ENCODE measurements around the gene MRPL3. TPM values are rescaled to one million over a fixed set of nuclear protein-coding genes. Genes with fewer than 3 reads are reported as not detected.
A peak's percentile ranks its signal among the peaks of the same experiment; 100 is the strongest.

Gene MRPL3
- total and polyA plus RNA-seq, 4 experiments from 2014 or later, result 45.8 to 110 (median 65.3) TPM

- CTCF ChIA-PET (ENCODE audit: partially characterized antibody), result interaction anchor here (1.3 kb wide), 1 partner anchor 9 kb away, joined by 3 read pairs; no protein-coding TSS in a partner anchor
- intact Hi-C loops (cut with micrococcal nuclease), result no loop called here
- peaks cover 9% of the 10 kb centered on the region for H3K4me1 ChIP-seq (ENCODE audit: insufficient read depth, low read length)
- no peaks in the 10 kb centered on the region for H3K9me3 ChIP-seq (ENCODE audit: control insufficient read depth in 1 of 2, low read length in 2 of 2)
- Mint-ChIP-seq H3K4me3 (no peak overlapping the region), H3K9me3 (no peaks in the 10 kb centered on the region), H3K4me1 (peaks cover 16 to 39% (median 22%) of the 10 kb centered on the region in 4 donors), H3K36me3 (peaks cover 30 to 40% of the 10 kb centered on the region in 2 donors), H3K27me3 (no peaks in the 10 kb centered on the region), H3K27ac (no peak overlapping the region)
- no peak overlapping the region for H3K4me3 ChIP-seq (ENCODE audit: low read length in 2 of 2)
- peaks cover 17% of the 10 kb centered on the region for H3K36me3 ChIP-seq (ENCODE audit: insufficient read depth, low read length)
- no peak overlapping the region for H3K27ac ChIP-seq (ENCODE audit: low read depth, low read length)
- POLR2A ChIA-PET (ENCODE audit: partially characterized antibody), result no interaction called here
- H3K27me3 ChIP-seq (ENCODE audit: insufficient read depth, low read length), result no peaks in the 10 kb centered on the region
- DNase-seq, result no peak
Measured at GRCh38 chr3:131480116-131480515, 22.7 kb downstream of the MRPL3 start.

- peaks cover 24 to 40% of the 10 kb centered on the region in 2 donors for H3K36me3 Mint-ChIP-seq
- Histone ChIP-seq H3K27me3 (ENCODE audit: insufficient read depth, low read length) (no peaks in the 10 kb centered on the region), H3K27ac (ENCODE audit: low read depth, low read length) (no peak overlapping the region), H3K4me3 (ENCODE audit: low read length in 2 of 2) (no peak overlapping the region), H3K9me3 (ENCODE audit: control insufficient read depth in 1 of 2, low read length in 2 of 2) (no peaks in the 10 kb centered on the region), H3K4me1 (ENCODE audit: insufficient read depth, low read length) (peaks cover 13% of the 10 kb centered on the region), H3K36me3 (ENCODE audit: insufficient read depth, low read length) (peaks cover 5% of the 10 kb centered on the region)
- no peaks in the 10 kb centered on the region for H3K27me3 Mint-ChIP-seq
- CTCF ChIA-PET (ENCODE audit: partially characterized antibody), result no interaction called here
- H3K4me1 Mint-ChIP-seq, result peaks cover 28 to 50% (median 33%) of the 10 kb centered on the region in 4 donors
- intact Hi-C loops (cut with micrococcal nuclease), result no loop called here
- DNase-seq, result no peak
- no peaks in the 10 kb centered on the region for H3K9me3 Mint-ChIP-seq
- no peak overlapping the region for H3K4me3 Mint-ChIP-seq
- POLR2A ChIA-PET (ENCODE audit: partially characterized antibody), result interaction anchor here (0.6 kb wide), 1 partner anchor 465 kb away, joined by 4 read pairs; no protein-coding TSS in a partner anchor
- H3K27ac Mint-ChIP-seq, result peak overlapping the region in 1 of 7 donors; percentile 43
Measured at GRCh38 chr3:131477813-131478212, 25.0 kb downstream of the MRPL3 start.

GRCh38 chr3:131474115-131474514 is 28.7 kb downstream of the MRPL3 start:
- Mint-ChIP-seq H3K4me3 (peak overlapping the region in 2 of 8 donors; percentile 6 to 10), H3K36me3 (peaks cover 32 to 46% of the 10 kb centered on the region in 2 donors), H3K27ac (peak overlapping the region in 2 of 7 donors; percentile 7 to 40), H3K4me1 (peaks cover 30 to 54% (median 37%) of the 10 kb centered on the region in 4 donors), H3K9me3 (no peaks in the 10 kb centered on the region), H3K27me3 (no peaks in the 10 kb centered on the region)
- H3K4me1 ChIP-seq (ENCODE audit: insufficient read depth, low read length), result peaks cover 13% of the 10 kb centered on the region
- intact Hi-C loops (cut with micrococcal nuclease), result no loop called here
- H3K27me3 ChIP-seq (ENCODE audit: insufficient read depth, low read length), result no peaks in the 10 kb centered on the region
- peaks cover 18% of the 10 kb centered on the region for H3K36me3 ChIP-seq (ENCODE audit: insufficient read depth, low read length)
- POLR2A ChIA-PET (ENCODE audit: partially characterized antibody), result no interaction called here
- no peak overlapping the region for H3K27ac ChIP-seq (ENCODE audit: low read depth, low read length)
- CTCF ChIA-PET (ENCODE audit: partially characterized antibody), result no interaction called here
- H3K4me3 ChIP-seq (ENCODE audit: low read length in 2 of 2), result no peak overlapping the region
- H3K9me3 ChIP-seq (ENCODE audit: control insufficient read depth in 1 of 2, low read length in 2 of 2), result no peaks in the 10 kb centered on the region
- no peak for DNase-seq

- H3K27me3 Mint-ChIP-seq, result no peaks in the 10 kb centered on the region
- intact Hi-C loops (cut with micrococcal nuclease), result no loop called here
- POLR2A ChIA-PET (ENCODE audit: partially characterized antibody), result no interaction called here
Measured at GRCh38 chr3:131470377-131470776, 32.4 kb downstream of the MRPL3 start.

GRCh38 chr3:131458653-131459052 is 44.1 kb downstream of the MRPL3 start:
- Histone ChIP-seq H3K36me3 (ENCODE audit: insufficient read depth, low read length) (no peaks in the 10 kb centered on the region), H3K27ac (ENCODE audit: low read depth, low read length) (no peak overlapping the region), H3K4me1 (ENCODE audit: insufficient read depth, low read length) (no peaks in the 10 kb centered on the region), H3K27me3 (ENCODE audit: insufficient read depth, low read length) (no peaks in the 10 kb centered on the region), H3K9me3 (ENCODE audit: control insufficient read depth in 1 of 2, low read length in 2 of 2) (no peaks in the 10 kb centered on the region), H3K4me3 (ENCODE audit: low read length in 2 of 2) (no peak overlapping the region)
- no peak overlapping the region for H3K27ac Mint-ChIP-seq
- POLR2A ChIA-PET (ENCODE audit: partially characterized antibody), result no interaction called here
- H3K4me1 Mint-ChIP-seq, result peaks cover 0 to 2% (median 0%) of the 10 kb centered on the region in 4 donors
- H3K9me3 Mint-ChIP-seq, result no peaks in the 10 kb centered on the region
- H3K36me3 Mint-ChIP-seq, result peaks cover 36 to 39% of the 10 kb centered on the region in 2 donors
- intact Hi-C loops (cut with micrococcal nuclease), result no loop called here
- H3K27me3 Mint-ChIP-seq, result no peaks in the 10 kb centered on the region
- no peak for DNase-seq
- H3K4me3 Mint-ChIP-seq, result no peak overlapping the region
- CTCF ChIA-PET (ENCODE audit: partially characterized antibody), result interaction anchor here (1.2 kb wide), 1 partner anchor 8 kb away, joined by 3 read pairs; no protein-coding TSS in a partner anchor

More at GRCh38 chr3:131470377-131470776, 32.4 kb downstream of the MRPL3 start:
- DNase-seq, result no peak
- no peak overlapping the region for H3K4me3 Mint-ChIP-seq
- Histone ChIP-seq H3K4me1 (ENCODE audit: insufficient read depth, low read length) (peaks cover 13% of the 10 kb centered on the region), H3K9me3 (ENCODE audit: control insufficient read depth in 1 of 2, low read length in 2 of 2) (no peaks in the 10 kb centered on the region), H3K27ac (ENCODE audit: low read depth, low read length) (no peak overlapping the region), H3K27me3 (ENCODE audit: insufficient read depth, low read length) (no peaks in the 10 kb centered on the region), H3K36me3 (ENCODE audit: insufficient read depth, low read length) (peaks cover 31% of the 10 kb centered on the region), H3K4me3 (ENCODE audit: low read length in 2 of 2) (no peak overlapping the region)
- CTCF ChIA-PET (ENCODE audit: partially characterized antibody), result no interaction called here
- no peak overlapping the region for H3K27ac Mint-ChIP-seq
- peaks cover 14 to 30% (median 20%) of the 10 kb centered on the region in 4 donors for H3K4me1 Mint-ChIP-seq
- peaks cover 47 to 58% of the 10 kb centered on the region in 2 donors for H3K36me3 Mint-ChIP-seq
- no peaks in the 10 kb centered on the region for H3K9me3 Mint-ChIP-seq

- Mint-ChIP-seq H3K4me1 (peaks cover 0 to 2% (median 0%) of the 10 kb centered on the region in 4 donors), H3K9me3 (no peaks in the 10 kb centered on the region), H3K4me3 (no peak overlapping the region), H3K27ac (no peak overlapping the region), H3K36me3 (peaks cover 26 to 34% of the 10 kb centered on the region in 2 donors), H3K27me3 (no peaks in the 10 kb centered on the region)
- CTCF ChIA-PET (ENCODE audit: partially characterized antibody), result no interaction called here
- POLR2A ChIA-PET (ENCODE audit: partially characterized antibody), result no interaction called here
- intact Hi-C loops (cut with micrococcal nuclease), result no loop called here
- Histone ChIP-seq H3K4me1 (ENCODE audit: insufficient read depth, low read length) (no peaks in the 10 kb centered on the region), H3K27me3 (ENCODE audit: insufficient read depth, low read length) (no peaks in the 10 kb centered on the region), H3K36me3 (ENCODE audit: insufficient read depth, low read length) (no peaks in the 10 kb centered on the region), H3K27ac (ENCODE audit: low read depth, low read length) (no peak overlapping the region), H3K4me3 (ENCODE audit: low read length in 2 of 2) (no peak overlapping the region), H3K9me3 (ENCODE audit: control insufficient read depth in 1 of 2, low read length in 2 of 2) (no peaks in the 10 kb centered on the region)
- no peak for DNase-seq
Measured at GRCh38 chr3:131457220-131457619, 45.6 kb downstream of the MRPL3 start.

- H3K9me3 ChIP-seq (ENCODE audit: control insufficient read depth in 1 of 2, low read length in 2 of 2), result no peaks in the 10 kb centered on the region
- no peak for DNase-seq
- H3K27me3 ChIP-seq (ENCODE audit: insufficient read depth, low read length), result no peaks in the 10 kb centered on the region
- ChIA-PET POLR2A (ENCODE audit: partially characterized antibody) (no interaction called here), CTCF (ENCODE audit: partially characterized antibody) (no interaction called here)
- no peaks in the 10 kb centered on the region for H3K27me3 Mint-ChIP-seq
- H3K4me1 ChIP-seq (ENCODE audit: insufficient read depth, low read length), result no peaks in the 10 kb centered on the region
- H3K4me3 Mint-ChIP-seq, result no peak overlapping the region
- H3K4me1 Mint-ChIP-seq, result peaks cover 0 to 2% (median 0%) of the 10 kb centered on the region in 4 donors
- peaks cover 0 to 5% (median under 1%) of the 10 kb centered on the region in 8 donors for H3K9me3 Mint-ChIP-seq
- H3K27ac ChIP-seq (ENCODE audit: low read depth, low read length), result no peak overlapping the region
- no peaks in the 10 kb centered on the region for H3K36me3 ChIP-seq (ENCODE audit: insufficient read depth, low read length)
- H3K4me3 ChIP-seq (ENCODE audit: low read length in 2 of 2), result no peak overlapping the region
- peaks cover 8 to 24% of the 10 kb centered on the region in 2 donors for H3K36me3 Mint-ChIP-seq
- H3K27ac Mint-ChIP-seq, result no peak overlapping the region
- intact Hi-C loops (cut with micrococcal nuclease), result no loop called here
Measured at GRCh38 chr3:131454501-131454900, 48.3 kb downstream of the MRPL3 start.
